B cell (primary cell): ENCODE data around the gene SPOCK1. TPM values are rescaled to one million over a fixed set of nuclear protein-coding genes. Genes with fewer than 3 reads are reported as not detected.
"Not testable (repeated sequence)": the region's sequence is repeated elsewhere in the genome, so short reads cannot be mapped to it uniquely, and the experiment has no call there.

Experiments used
- ATAC-seq: fragments of 200-7000 bp; cut with Tn5 transposase; one replicate; pipeline ENCODE4 v1.10.0; 2021; ENCODE audit warnings: low read depth, mild to moderate bottlenecking, moderate number of reproducible peaks, moderate library complexity
- CTCF ChIA-PET: fragments of 350-600 bp; sonication (Branson Sonifier 250); formaldehyde crosslinking; loops from one replicate; lab custom pipeline; 2021; ENCODE audit warnings: antibody characterized with exemption, inconsistent platforms; lab: Charles Lee
- POLR2A ChIA-PET: fragments of 350-600 bp; sonication (Branson Sonifier 250); formaldehyde crosslinking; loops from one replicate; lab custom pipeline; 2021; ENCODE audit warnings: antibody characterized with exemption; lab: Charles Lee
- DNase-seq: peaks from one replicate; pipeline ENCODE4 v3.0.0; 2013
- H2AFZ ChIP-seq: 2 replicates; pipeline ENCODE4 v1.6.1; 2012; ENCODE audit warnings: mild to moderate bottlenecking, low read depth, low read length; ENCODE audit not compliant: insufficient read depth, poor library complexity, severe bottlenecking
- H3K27ac ChIP-seq, 2 donors: 1 replicate in 1 of 2; 2 replicates in 1 of 2; pipeline ENCODE4 v1.5.1; 2012 to 2013; ENCODE audit warnings: low read length in 2 of 2, mild to moderate bottlenecking in 2 of 2, moderate library complexity in 1 of 2
- H3K27me3 ChIP-seq, 4 experiments: fragments of 200-600 bp in 1 of 4; sonication (generic) in 1 of 4; replicated peaks in 1 of 4; 1 replicate in 2 of 4; 2 replicates in 2 of 4; pipeline versions ENCODE4 v1.6.1 to v1.7.0; 2013 to 2016; ENCODE audit warnings: low read length in 3 of 4, mild to moderate bottlenecking in 2 of 4, mixed read lengths in 1 of 4, moderate library complexity in 1 of 4; ENCODE audit not compliant: insufficient read depth in 4 of 4, control insufficient read depth in 3 of 4; ENCODE audit errors: control extremely low read depth in 1 of 4
- H3K36me3 ChIP-seq, 2 experiments: replicated peaks in 1 of 2; 1 replicate in 1 of 2; 2 replicates in 1 of 2; pipeline versions ENCODE4 v1.6.1 to v1.7.1; 2013; ENCODE audit warnings: low read length in 1 of 2; ENCODE audit not compliant: insufficient read depth in 2 of 2, control insufficient read depth in 1 of 2; ENCODE audit errors: control extremely low read depth in 1 of 2, extremely low read depth in 1 of 2
- H3K4me1 ChIP-seq, 2 donors: fragments of 200-600 bp in 1 of 2; sonication (generic) in 1 of 2; 1 replicate in 1 of 2; 2 replicates in 1 of 2; pipeline versions ENCODE4 v1.5.1 to v1.6.1; 2013 to 2017; ENCODE audit warnings: low read length in 2 of 2; ENCODE audit not compliant: control insufficient read depth in 2 of 2, insufficient read depth in 2 of 2
- H3K4me2 ChIP-seq: replicated peaks from 2 replicates; pipeline ENCODE3; 2012; ENCODE audit warnings: mild to moderate bottlenecking, low read depth, low read length; ENCODE audit not compliant: poor library complexity, severe bottlenecking
- H3K4me3 ChIP-seq, 5 experiments: fragments of 200-600 bp in 1 of 5; sonication (generic) in 1 of 5; 1 replicate in 3 of 5; 2 replicates in 2 of 5; pipeline versions ENCODE4 v1.5.1 to v1.7.0; 2011 to 2016; ENCODE audit warnings: low read length in 4 of 5, mild to moderate bottlenecking in 4 of 5, low read depth in 2 of 5, control low read depth in 1 of 5, moderate library complexity in 1 of 5; ENCODE audit not compliant: insufficient read depth in 1 of 5; ENCODE audit errors: control extremely low read depth in 1 of 5, extremely low read depth in 1 of 5
- H3K79me2 ChIP-seq: fragments of 200-600 bp; sonication (generic); one replicate; pipeline ENCODE4 v1.6.0; 2016; ENCODE audit warnings: low read length; ENCODE audit not compliant: control insufficient read depth, insufficient read depth
- H3K9ac ChIP-seq: fragments of 200-600 bp; sonication (generic); 2 replicates; pipeline ENCODE4 v1.6.1; 2017; ENCODE audit warnings: mild to moderate bottlenecking, low read length, moderate library complexity
- H3K9me3 ChIP-seq, 3 donors: one replicate each; pipeline versions ENCODE4 v1.6.1 to v1.7.1; 2013; ENCODE audit warnings: low read length in 2 of 3; ENCODE audit not compliant: control insufficient read depth in 2 of 3, insufficient read depth in 1 of 3; ENCODE audit errors: control extremely low read depth in 1 of 3
- H4K20me1 ChIP-seq: 2 replicates; pipeline ENCODE4 v1.6.0; 2012; ENCODE audit warnings: mild to moderate bottlenecking, low read length; ENCODE audit not compliant: insufficient read depth, control insufficient read depth, poor library complexity, severe bottlenecking
- H3K27ac Mint-ChIP-seq: one replicate; pipeline ENCODE4 v1.8.0; 2021; ENCODE audit warnings: mixed read lengths
- H3K27me3 Mint-ChIP-seq: one replicate; pipeline ENCODE4 v1.8.0; 2021; ENCODE audit warnings: mixed read lengths
- H3K4me1 Mint-ChIP-seq: one replicate; pipeline ENCODE4 v1.8.0; 2021; ENCODE audit warnings: mixed read lengths
- H3K4me3 Mint-ChIP-seq: one replicate; pipeline ENCODE4 v1.8.0; 2021; ENCODE audit warnings: mixed read lengths
- H3K9me3 Mint-ChIP-seq: one replicate; pipeline ENCODE4 v1.8.0; 2022; ENCODE audit warnings: mixed read lengths; ENCODE audit not compliant: insufficient read depth
- EZH2 ChIP-seq: IDR thresholded peaks from 2 replicates; pipeline ENCODE4 v1.6.1; 2012; ENCODE audit warnings: borderline replicate concordance, low read depth, mild to moderate bottlenecking, moderate library complexity, low read length; ENCODE audit not compliant: insufficient read depth, poor library complexity, severe bottlenecking
- WGBS: methylation state at CpG from one replicate; pipeline ENCODE4 v1.1.5; 2013; ENCODE audit warnings: missing lambda C conversion rate; ENCODE audit not compliant: insufficient coverage; 5-methylcytosine and 5-hydroxymethylcytosine counted together
- intact Hi-C: fragments of 100-400 bp; cut with micrococcal nuclease; formaldehyde crosslinking; loops from one replicate; pipeline ENCODE4 v1.10.0; 2022
- polyA plus RNA-seq: library from polyadenylated mRNA; depleted of rRNA; stranded (reverse); fragments of >200 nt; gene quantifications from 2 replicates; pipeline ENCODE4 v1.2.3, GENCODE V29; 2012
- total RNA-seq, 2 donors: library from RNA; stranded (reverse); fragments of 120-200 nt in 1 of 2; gene quantifications; 1 replicate in 1 of 2; 2 replicates in 1 of 2; pipeline versions ENCODE4 v1.2.3 to v1.2.4, GENCODE V29; 2013 to 2022
- TF ChIP-seq, protein P1 (sequence below): fragments of 200-600 bp; IDR thresholded peaks from one replicate; pipeline ENCODE4 v1.8.0; 2022; ENCODE audit warnings: antibody characterized with exemption, mild to moderate bottlenecking

The SPOCK1 gene
- total and polyA plus RNA-seq, 2 donors (not counting 1 experiment from before 2014, with no cell fraction given) = not detected

- H3K27me3 Mint-ChIP-seq = peaks cover 12% of the 10 kb centered on the region
- H3K27ac Mint-ChIP-seq = no peak overlapping the region
- Histone ChIP-seq H3K27ac (no peak overlapping the region), H2AFZ (no peak overlapping the region), H3K4me3 (no peak overlapping the region), H3K27me3 (peaks cover 0 to 2% (median 0%) of the 10 kb centered on the region in 4 experiments), H3K9me3 (no peaks in the 10 kb centered on the region), H3K36me3 (no peaks in the 10 kb centered on the region), H3K4me1 (no peaks in the 10 kb centered on the region), H3K79me2 (no peaks in the 10 kb centered on the region), H3K9ac (no peak overlapping the region), H4K20me1 (no peaks in the 10 kb centered on the region), H3K4me2 (no peak overlapping the region)
- CTCF ChIA-PET = no interaction called here
- H3K9me3 Mint-ChIP-seq = peaks cover 6% of the 10 kb centered on the region
- DNase-seq = no peak
- no peak for ATAC-seq
- WGBS = no CpG with 5 or more reads among the region's 1 CpG
- no peak overlapping the region for H3K4me3 Mint-ChIP-seq
- POLR2A ChIA-PET = no interaction called here
- intact Hi-C loops = no loop called here
- TF ChIP-seq EZH2 = no peak
- TF ChIP-seq, protein P1, sequence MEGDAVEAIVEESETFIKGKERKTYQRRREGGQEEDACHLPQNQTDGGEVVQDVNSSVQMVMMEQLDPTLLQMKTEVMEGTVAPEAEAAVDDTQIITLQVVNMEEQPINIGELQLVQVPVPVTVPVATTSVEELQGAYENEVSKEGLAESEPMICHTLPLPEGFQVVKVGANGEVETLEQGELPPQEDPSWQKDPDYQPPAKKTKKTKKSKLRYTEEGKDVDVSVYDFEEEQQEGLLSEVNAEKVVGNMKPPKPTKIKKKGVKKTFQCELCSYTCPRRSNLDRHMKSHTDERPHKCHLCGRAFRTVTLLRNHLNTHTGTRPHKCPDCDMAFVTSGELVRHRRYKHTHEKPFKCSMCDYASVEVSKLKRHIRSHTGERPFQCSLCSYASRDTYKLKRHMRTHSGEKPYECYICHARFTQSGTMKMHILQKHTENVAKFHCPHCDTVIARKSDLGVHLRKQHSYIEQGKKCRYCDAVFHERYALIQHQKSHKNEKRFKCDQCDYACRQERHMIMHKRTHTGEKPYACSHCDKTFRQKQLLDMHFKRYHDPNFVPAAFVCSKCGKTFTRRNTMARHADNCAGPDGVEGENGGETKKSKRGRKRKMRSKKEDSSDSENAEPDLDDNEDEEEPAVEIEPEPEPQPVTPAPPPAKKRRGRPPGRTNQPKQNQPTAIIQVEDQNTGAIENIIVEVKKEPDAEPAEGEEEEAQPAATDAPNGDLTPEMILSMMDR = no peak
- H3K4me1 Mint-ChIP-seq = no peaks in the 10 kb centered on the region
Measured at GRCh38 chr5:137393196-137393993, 105.7 kb downstream of the SPOCK1 start.

DNA sequence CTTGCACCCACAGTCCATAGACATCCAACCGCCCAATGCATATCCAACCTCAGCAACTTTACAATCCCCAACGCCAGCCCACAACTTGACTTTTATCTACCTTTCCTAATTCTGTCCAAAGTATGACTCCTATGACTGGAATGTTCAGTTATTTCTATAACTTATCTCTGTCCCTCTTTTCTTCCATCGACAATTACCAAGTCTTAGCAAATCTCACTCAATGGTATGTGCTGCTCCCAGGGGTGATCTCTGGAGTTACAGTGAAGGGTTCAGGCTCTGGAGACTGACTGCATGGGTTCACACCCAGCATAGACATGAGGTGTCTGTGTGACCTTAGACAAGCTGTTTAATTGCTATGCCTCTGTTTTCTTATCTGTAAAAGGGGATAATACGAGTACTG lies 106.9 kb downstream of the SPOCK1 start:
- H3K4me1 Mint-ChIP-seq = no peaks in the 10 kb centered on the region
- Histone ChIP-seq H3K79me2 (no peaks in the 10 kb centered on the region), H3K4me3 (no peak overlapping the region), H3K27ac (no peak overlapping the region), H3K36me3 (no peaks in the 10 kb centered on the region), H3K9ac (no peak overlapping the region), H4K20me1 (no peaks in the 10 kb centered on the region), H2AFZ (no peak overlapping the region), H3K27me3 (peaks cover 0 to 2% (median 0%) of the 10 kb centered on the region in 4 experiments), H3K9me3 (no peaks in the 10 kb centered on the region), H3K4me2 (no peak overlapping the region), H3K4me1 (no peaks in the 10 kb centered on the region)
- peaks cover 6% of the 10 kb centered on the region for H3K9me3 Mint-ChIP-seq
- H3K27ac Mint-ChIP-seq = no peak overlapping the region
- TF ChIP-seq EZH2 = no peak
- TF ChIP-seq, protein P1 = no peak
- peaks cover 12% of the 10 kb centered on the region for H3K27me3 Mint-ChIP-seq
- no peak for DNase-seq
- WGBS = 100% methylated on average over 3 of the region's 4 CpGs
- ATAC-seq = no peak
- intact Hi-C loops = no loop called here
- ChIA-PET POLR2A (no interaction called here), CTCF (no interaction called here)
- H3K4me3 Mint-ChIP-seq = no peak overlapping the region

GRCh38 chr5:137391044-137391443 lies 108.1 kb downstream of the SPOCK1 start:
- intact Hi-C loops, H3K4me2 ChIP-seq, H3K79me2 ChIP-seq, H3K4me1 ChIP-seq, ATAC-seq, H3K27me3 ChIP-seq, H3K36me3 ChIP-seq, H3K4me3 ChIP-seq, DNase-seq, H3K4me3 Mint-ChIP-seq, H2AFZ ChIP-seq, H3K9me3 ChIP-seq, H3K27ac ChIP-seq, H3K9me3 Mint-ChIP-seq, POLR2A ChIA-PET, CTCF ChIA-PET, H4K20me1 ChIP-seq, H3K9ac ChIP-seq, H3K4me1 Mint-ChIP-seq, H3K27ac Mint-ChIP-seq: not testable (repeated sequence)
- H3K27me3 Mint-ChIP-seq = peaks cover 12% of the 10 kb centered on the region
- WGBS = 70% methylated on average over 2 of the region's 7 CpGs
